ENCODE data around the gene RASL11B.

Gene RASL11B

GRCh38 chr4:52912608-52913007, 50.5 kb downstream of the RASL11B start:
- DNase-seq (ENCODE audit: low read depth in 1 of 2, low spot score in 1 of 2), result no peak

- no peak for DNase-seq (ENCODE audit: low read depth in 1 of 2, low spot score in 1 of 2)
Measured at GRCh38 chr4:52914051-52914605, 52.0 kb downstream of the RASL11B start.

- no peak for DNase-seq (ENCODE audit: low read depth in 1 of 2, low spot score in 1 of 2)
Measured at GRCh38 chr4:52915191-52915590, 53.1 kb downstream of the RASL11B start.

- DNase-seq (ENCODE audit: low read depth in 1 of 2, low spot score in 1 of 2), result no peak
Measured at GRCh38 chr4:52915730-52916300, 53.7 kb downstream of the RASL11B start.
